Fibroblast of peridontal ligament (primary cell): Measurements from ENCODE around the gene COL4A4.

ENCODE experiments used
- DNase-seq: peaks from one replicate; pipeline ENCODE4 v3.0.0-alpha.2; 2010; ENCODE audit errors: extremely low read depth

The COL4A4 gene

GRCh38 chr2:227030789-227031188, 133.2 kb downstream of the COL4A4 start:
- no peak for DNase-seq

GRCh38 chr2:227029426-227030105, 134.4 kb downstream of the COL4A4 start:
- no peak for DNase-seq

- no peak for DNase-seq
Measured at GRCh38 chr2:227025510-227025909, 138.5 kb downstream of the COL4A4 start.

GRCh38 chr2:227022608-227023007, 141.4 kb downstream of the COL4A4 start:
- no peak for DNase-seq

GRCh38 chr2:227020416-227020815, 143.6 kb downstream of the COL4A4 start:
- no peak for DNase-seq

- no peak for DNase-seq
Measured at GRCh38 chr2:227016894-227017293, 147.1 kb downstream of the COL4A4 start.

DNA sequence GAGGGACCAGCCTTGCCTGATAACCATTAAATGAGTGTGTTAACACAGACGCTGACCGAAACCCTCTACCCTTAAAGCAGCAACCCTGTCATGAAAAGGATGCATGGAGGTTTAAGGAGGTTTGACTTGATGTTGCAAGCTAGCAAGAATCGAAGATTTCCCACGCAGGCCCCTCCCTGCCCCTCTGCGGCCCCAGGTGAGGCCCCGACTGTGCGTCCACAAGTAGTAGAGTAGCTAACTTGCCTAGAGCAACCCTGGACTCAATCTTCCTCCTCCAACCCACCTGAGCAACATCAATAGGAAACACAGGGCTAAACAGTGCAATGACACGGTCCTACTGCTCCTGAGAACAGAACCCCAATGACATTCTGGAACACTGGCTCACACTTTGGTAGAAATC, 150.1 kb downstream of the COL4A4 start:
- no peak for DNase-seq

DNA sequence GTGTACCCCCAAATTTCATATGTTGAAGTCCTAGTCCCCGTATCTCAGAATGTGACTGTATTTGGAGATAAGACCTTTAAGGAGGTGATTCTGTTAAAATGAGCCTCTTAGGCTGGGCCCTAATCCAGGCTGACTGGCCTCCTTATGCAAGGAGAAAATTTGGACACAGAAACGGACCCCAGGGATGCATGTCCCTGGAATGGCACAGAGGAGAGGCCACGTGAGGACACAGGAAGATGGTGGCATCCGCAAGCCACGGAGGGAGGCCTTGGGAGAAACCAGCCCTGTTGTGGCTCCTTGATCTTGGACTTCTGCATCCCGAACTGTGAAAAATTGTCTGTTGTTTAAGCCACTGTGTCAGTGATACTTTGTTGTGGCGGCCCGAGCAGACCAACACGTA, 150.7 kb downstream of the COL4A4 start:
- DNase-seq: no peak

GRCh38 chr2:227010433-227010832, 153.6 kb downstream of the COL4A4 start:
- DNase-seq: peak; percentile 5

GRCh38 chr2:227007940-227008339, 156.1 kb downstream of the COL4A4 start:
- DNase-seq: no peak

- no peak for DNase-seq
Measured at GRCh38 chr2:227007148-227007547, 156.9 kb downstream of the COL4A4 start.

- DNase-seq: no peak
Measured at GRCh38 chr2:227006189-227006897, 157.7 kb downstream of the COL4A4 start.

- no peak for DNase-seq
Measured at GRCh38 chr2:227004482-227004881, 159.5 kb downstream of the COL4A4 start.

DNA sequence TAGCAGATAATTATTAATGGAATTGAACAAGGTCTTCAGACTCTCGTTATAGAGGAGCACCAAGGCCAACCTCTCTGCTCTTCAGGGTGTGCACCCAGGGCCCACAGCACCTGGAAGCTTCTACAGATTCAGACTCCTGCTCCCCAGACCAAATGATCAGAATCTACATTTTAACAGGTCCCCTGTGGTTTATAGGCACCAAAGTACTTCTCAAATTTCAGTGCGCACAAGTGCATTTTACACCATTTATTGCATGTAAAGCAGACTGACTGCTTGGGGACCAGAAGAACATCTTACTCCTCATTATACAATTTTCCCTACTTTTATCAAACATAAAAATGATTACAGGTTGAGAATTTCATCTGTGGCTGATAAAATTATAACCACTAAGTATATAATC, 163.9 kb downstream of the COL4A4 start:
- DNase-seq: no peak

- no peak for DNase-seq
Measured at GRCh38 chr2:226999661-227000060, 164.3 kb downstream of the COL4A4 start.

DNA sequence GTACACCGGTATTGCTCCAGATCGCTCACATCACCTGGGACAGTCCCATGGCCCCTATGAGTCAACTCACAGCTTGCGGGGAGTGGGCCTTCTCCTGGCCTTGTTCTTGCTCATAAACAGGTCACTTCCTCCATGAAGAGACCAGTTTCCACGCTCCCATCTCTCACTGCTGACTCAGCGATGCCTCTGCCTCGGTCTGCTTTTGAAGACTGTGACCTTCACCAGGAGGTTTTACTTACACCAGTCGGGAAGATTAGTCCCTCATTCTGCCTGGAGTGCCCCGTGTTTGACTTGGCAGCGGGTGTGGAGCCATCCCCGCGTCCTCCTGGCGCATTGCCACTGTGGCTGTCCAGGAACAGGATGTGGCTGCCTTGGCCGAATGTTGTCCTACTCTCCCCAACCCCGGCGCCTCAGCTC, 168.4 kb downstream of the COL4A4 start:
- DNase-seq: peak; percentile 29

- DNase-seq: no peak
Measured at GRCh38 chr2:226994775-226995174, 169.2 kb downstream of the COL4A4 start.

- DNase-seq: no peak
Measured at GRCh38 chr2:226993171-226993570, 170.8 kb downstream of the COL4A4 start.

- DNase-seq: no peak
Measured at GRCh38 chr2:226991663-226992062, 172.3 kb downstream of the COL4A4 start.

- DNase-seq: no peak
Measured at GRCh38 chr2:226985583-226985946, 178.4 kb downstream of the COL4A4 start.

DNA sequence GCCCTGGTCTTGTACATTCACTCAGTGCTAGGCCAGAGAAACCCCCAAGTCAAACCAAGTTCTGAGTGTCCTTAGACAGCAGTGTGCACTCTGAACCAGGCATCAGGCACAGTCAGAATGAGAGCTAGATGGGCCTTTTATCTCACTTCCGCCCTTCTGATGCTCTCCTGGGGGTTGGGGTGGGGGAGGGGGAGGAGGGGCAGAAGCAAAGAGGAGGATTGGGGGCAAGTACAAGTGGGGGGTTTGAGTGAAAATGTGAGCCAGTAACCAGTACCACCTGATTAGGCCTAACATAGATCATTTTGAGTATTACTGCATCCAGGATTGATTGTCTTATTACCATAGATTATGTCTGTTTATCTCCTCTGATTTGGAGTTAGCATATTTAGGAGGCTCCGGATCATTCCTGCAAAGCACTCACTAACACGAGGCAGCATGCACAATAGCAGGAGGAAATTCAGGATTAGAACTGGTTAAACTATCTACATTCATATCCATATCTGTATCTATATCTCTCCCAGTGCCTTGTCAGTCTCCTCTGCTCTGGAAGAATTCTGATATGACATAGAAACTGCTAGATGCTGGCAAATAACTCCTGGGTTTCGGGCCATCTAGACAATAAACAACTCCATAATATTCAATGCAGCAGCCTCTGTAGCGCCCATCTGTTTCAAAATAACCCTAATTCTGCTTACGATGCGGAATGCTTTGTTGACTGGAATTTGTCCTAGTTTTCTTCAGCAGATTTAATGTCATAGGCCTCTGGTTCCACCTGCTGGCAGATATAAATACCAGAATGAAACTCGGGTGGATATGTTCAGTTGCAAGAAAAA, 179.0 kb downstream of the COL4A4 start:
- DNase-seq: peak; percentile 94

- no peak for DNase-seq
Measured at GRCh38 chr2:226983895-226984749, 179.9 kb downstream of the COL4A4 start.
